GM12878 (cell line): ENCODE results near the gene BTBD10. TPM values are rescaled to one million over a fixed set of nuclear protein-coding genes. Genes with fewer than 3 reads are reported as not detected.

Source experiments
- ATAC-seq: fragments of 200-7000 bp; cut with Tn5 transposase; 3 replicates; pipeline ENCODE4 v1.9.1; 2020; ENCODE audit warnings: mild to moderate bottlenecking, moderate library complexity
- BruUV-seq: library from RNA; stranded (reverse); fragments of 400-500 nt; replicated peaks from 2 replicates; lab custom pipeline; 2021; lab: Mats Ljungman, UMichigan
- CTCF ChIA-PET: fragments of 300-600 bp; sonication (Branson Sonifier 250); formaldehyde crosslinking; extraction: SDS; loops from one replicate; lab custom pipeline; 2021; ENCODE audit warnings: inconsistent platforms; lab: Yijun Ruan, JAX
- POLR2A ChIA-PET: fragments of 350-600 bp; formaldehyde crosslinking; extraction: SDS; loops from one replicate; lab custom pipeline; 2021; ENCODE audit warnings: inconsistent platforms; lab: Charles Lee
- RAD21 ChIA-PET: fragments of 300-600 bp; sonication (Branson Sonifier 250); formaldehyde crosslinking; loops from one replicate; lab custom pipeline; 2023; ENCODE audit warnings: antibody characterized with exemption; ENCODE audit not compliant: unreplicated experiment; lab: Charles Lee
- SMC1A ChIA-PET: fragments of 300-600 bp; sonication (Branson Sonifier 250); formaldehyde crosslinking; loops from one replicate; lab custom pipeline; 2023; ENCODE audit not compliant: unreplicated experiment, uncharacterized antibody; lab: Charles Lee
- DNase-seq: peaks from one replicate; pipeline ENCODE4 v3.0.0-alpha.2; 2011; ENCODE audit warnings: low read depth, low spot score
- FAIRE-seq: peaks from 3 replicates; lab custom pipeline; 2011; peaks lifted over from hg19 to GRCh38; lab: Jason Lieb, UNC
- H2AFZ ChIP-seq: 2 replicates; pipeline ENCODE4 v1.6.0; 2011; ENCODE audit warnings: low read depth, low read length, control low read depth; ENCODE audit not compliant: control insufficient read depth
- H3K27ac ChIP-seq: 2 replicates; pipeline ENCODE4 v1.5.1; 2011; ENCODE audit warnings: control low read depth; ENCODE audit not compliant: control insufficient read depth, insufficient read depth
- H3K27me3 ChIP-seq, 2 experiments: replicated peaks in 1 of 2; 2 replicates each; pipeline versions ENCODE4 v1.6.0 to v1.6.1; 2011; ENCODE audit warnings: low read length in 1 of 2; ENCODE audit not compliant: control insufficient read depth in 2 of 2, insufficient read depth in 2 of 2
- H3K36me3 ChIP-seq, 2 experiments: 2 replicates each; pipeline ENCODE4 v1.5.1; 2011; ENCODE audit warnings: low read length in 1 of 2; ENCODE audit not compliant: control insufficient read depth in 2 of 2, insufficient read depth in 2 of 2
- H3K4me1 ChIP-seq: 2 replicates; pipeline ENCODE4 v1.6.1; 2011; ENCODE audit warnings: mild to moderate bottlenecking, low read length, moderate library complexity, mixed read lengths; ENCODE audit not compliant: control insufficient read depth, insufficient read depth
- H3K4me2 ChIP-seq: 2 replicates; pipeline ENCODE4 v1.6.0; 2011; ENCODE audit warnings: control low read depth; ENCODE audit not compliant: control insufficient read depth, insufficient read depth
- H3K4me3 ChIP-seq: fragments of 200-600 bp; sonication (generic); 2 replicates; pipeline ENCODE4 v1.5.1; 2016
- H3K79me2 ChIP-seq: 2 replicates; pipeline ENCODE4 v1.6.0; 2011; ENCODE audit warnings: low read length; ENCODE audit not compliant: control insufficient read depth, insufficient read depth
- H3K9ac ChIP-seq: 2 replicates; pipeline ENCODE4 v1.8.0; 2011; ENCODE audit warnings: low read length, control low read depth, mixed read lengths; ENCODE audit not compliant: control insufficient read depth, insufficient read depth
- H3K9me3 ChIP-seq: replicated peaks from 3 replicates; pipeline ENCODE4 v1.5.1; 2011; ENCODE audit warnings: mild to moderate bottlenecking, low read length; ENCODE audit not compliant: control insufficient read depth, insufficient read depth
- H4K20me1 ChIP-seq: 2 replicates; pipeline ENCODE4 v1.6.0; 2011; ENCODE audit not compliant: control insufficient read depth, insufficient read depth
- CHD4 ChIP-seq: fragments of 200-600 bp; sonication (generic); IDR thresholded peaks from 2 replicates; pipeline ENCODE4 v1.6.1; 2016; ENCODE audit warnings: mild to moderate bottlenecking
- CTCF ChIP-seq, 3 experiments: IDR thresholded peaks in 2 of 3; conservative IDR thresholded peaks in 1 of 3; 2 replicates each; pipeline ENCODE4 v1.5.1; 2011; ENCODE audit warnings: low read depth in 3 of 3, low read length in 3 of 3, mild to moderate bottlenecking in 3 of 3, control low read depth in 2 of 3, moderate library complexity in 2 of 3, inconsistent platforms in 1 of 3, mixed read lengths in 1 of 3; ENCODE audit not compliant: control insufficient read depth in 2 of 3, insufficient read depth in 1 of 3; ENCODE audit errors: extremely low read depth in 1 of 3
- EED ChIP-seq: sonication (generic); IDR thresholded peaks from 2 replicates; pipeline ENCODE4 v1.6.1; 2016; ENCODE audit warnings: antibody characterized with exemption, low read depth
- IKZF1 ChIP-seq: fragments of 450-650 bp; conservative IDR thresholded peaks from 2 replicates; pipeline ENCODE4 v1.6.1; 2017; ENCODE audit warnings: antibody characterized with exemption, mild to moderate bottlenecking
- NR2C1 ChIP-seq: fragments of 450-650 bp; IDR thresholded peaks from 2 replicates; pipeline ENCODE4 v1.6.1; 2017; ENCODE audit warnings: antibody characterized with exemption, mild to moderate bottlenecking, moderate library complexity
- PAX5 ChIP-seq: IDR thresholded peaks from 2 replicates; pipeline ENCODE4 v1.6.1; 2011; ENCODE audit warnings: low read depth, low read length, borderline replicate concordance
- SUZ12 ChIP-seq: fragments of 200-600 bp; sonication (generic); IDR thresholded peaks from one replicate; pipeline ENCODE4 v1.6.1; 2018; ENCODE audit warnings: antibody characterized with exemption, mild to moderate bottlenecking; ENCODE audit not compliant: unreplicated experiment
- TCF3 ChIP-seq: IDR thresholded peaks from 2 replicates; pipeline ENCODE4 v1.6.1; 2012; ENCODE audit warnings: low read depth, mild to moderate bottlenecking, low read length, borderline replicate concordance; ENCODE audit not compliant: insufficient read depth
- TCF7 ChIP-seq: IDR thresholded peaks from 2 replicates; pipeline ENCODE4 v1.6.1; 2014; ENCODE audit warnings: antibody characterized with exemption, borderline replicate concordance
- WGBS: methylation state at CpG from one replicate; pipeline ENCODE4 v1.1.6; 2016; ENCODE audit warnings: low lambda C conversion rate; ENCODE audit not compliant: insufficient replicate concordance, insufficient coverage; ENCODE audit errors: missing lambda C conversion rate; 5-methylcytosine and 5-hydroxymethylcytosine counted together
- in situ Hi-C: fragments of 300-500 bp; cut with MboI; formaldehyde crosslinking; loops from 9 replicates; pipeline ENCODE4 v1.14.3; 2018; ENCODE audit warnings: mixed read lengths
- intact Hi-C: fragments of 100-400 bp; cut with micrococcal nuclease; formaldehyde crosslinking; loops from one replicate; pipeline ENCODE4 v1.14.2; 2022; ENCODE audit not compliant: unreplicated experiment
- polyA plus RNA-seq, 11 experiments: library from polyadenylated mRNA; depleted of rRNA in 4 of 11; unstranded in 6 of 11; stranded (reverse) in 5 of 11; fragments of >200 nt; fragmentation: Nextera tagmentation in 4 of 11; fragmentation: Illumina TruSeq in 1 of 11; extraction: Ambion mirVana in 4 of 11; extraction: Trizol in 1 of 11; gene quantifications; 1 replicate in 1 of 11; 2 replicates in 10 of 11; pipeline versions ENCODE4 v1.2.1 to v1.2.3, GENCODE V29; 2011 to 2016; ENCODE audit warnings: inconsistent platforms in 2 of 11, missing spikeins in 2 of 11, low read depth in 1 of 11
- total RNA-seq, 4 experiments: library from RNA; depleted of rRNA in 3 of 4; stranded (reverse); fragments of >200 nt in 3 of 4; fragmentation: Illumina TruSeq in 1 of 4; extraction: Trizol in 1 of 4; gene quantifications; 2 replicates each; pipeline versions ENCODE4 v1.2.1 to v1.2.3, GENCODE V29; 2013 to 2021

BTBD10 gene
- total and polyA plus RNA-seq, 10 of the 15 experiments (the other 5 are each of a cell fraction or from before 2014, with no cell fraction given), result 20.8 to 38.8 (median 26.9) TPM

GRCh38 chr11:13487661-13488030 is 24.6 kb upstream of the BTBD10 start:
- intact Hi-C loops, result loop anchor here (10.0 kb wide), 1 partner anchor 757 kb away; no protein-coding TSS in a partner anchor
- FAIRE-seq, result no peak
- Histone ChIP-seq H3K79me2 (no peaks in the 10 kb centered on the region), H3K4me2 (no peak overlapping the region), H4K20me1 (no peaks in the 10 kb centered on the region), H3K4me3 (no peak overlapping the region), H2AFZ (no peak overlapping the region), H3K9me3 (no peaks in the 10 kb centered on the region; the same call in 2 of the 3 replicates), H3K9ac (no peak overlapping the region), H3K4me1 (no peaks in the 10 kb centered on the region), H3K27ac (no peak overlapping the region), H3K36me3 (no peaks in the 10 kb centered on the region), H3K27me3 (no peaks in the 10 kb centered on the region)
- ChIA-PET SMC1A (interaction anchor here (1.4 kb wide), 1 partner anchor 180 kb away, joined by 3 read pairs; no protein-coding TSS in a partner anchor), RAD21 (interaction anchor here (0.7 kb wide), 1 partner anchor 102 kb away, joined by 3 read pairs; no protein-coding TSS in a partner anchor), CTCF (interaction anchor here (0.6 to 2.2 kb wide), 8 partner anchors 10 to 1886 kb away, joined by 3 to 8 read pairs (median 3); no protein-coding TSS in a partner anchor), POLR2A (interaction anchor here (0.6 kb wide), 1 partner anchor 9 kb away, joined by 3 read pairs; no protein-coding TSS in a partner anchor)
- peak; percentile 77 for ATAC-seq
- WGBS, result 21% methylated on average over 5 of the region's 5 CpGs
- TF ChIP-seq SUZ12, result no peak
- TF ChIP-seq IKZF1, result no peak
- TF ChIP-seq EED, result no peak
- no peak for TF ChIP-seq PAX5
- no peak for TF ChIP-seq TCF3
- TF ChIP-seq NR2C1, result no peak
- no peak for TF ChIP-seq TCF7
- no peak for TF ChIP-seq CHD4
- TF ChIP-seq CTCF (IDR thresholded peaks at IDR 0.05 in 2 of 3, conservative IDR thresholded peaks at IDR 0.05 in 1 of 3; ENCODE audit: control insufficient read depth in 2 of 3, extremely low read depth in 1 of 3, insufficient read depth in 1 of 3, low read depth in 3 of 3, low read length in 3 of 3), result peak; percentile 14 to 34 (median 26); a peak in 2 of 6 replicates
- BruUV-seq, result no TSS peak
- no peak for DNase-seq
- in situ Hi-C loops, result no loop called here
